Inflammatory macrophage (primary cell): ENCODE data around the gene UNC13D.

ENCODE experiments used
- DNase-seq, 2 donors: peaks; one replicate each; pipeline ENCODE4 v3.0.0-alpha.2; 2020 to 2022

The UNC13D gene

GRCh38 chr17:75832652-75833400 is 11.4 kb downstream of the UNC13D start:
- DNase-seq = no peak

- peak; percentile 83 to 91 for DNase-seq
Measured at GRCh38 chr17:75832164-75832651, 12.0 kb downstream of the UNC13D start.

GRCh38 chr17:75831032-75831571 is 13.1 kb downstream of the UNC13D start:
- DNase-seq = peak in 1 of 2 donors; percentile 26

- no peak for DNase-seq
Measured at GRCh38 chr17:75830164-75831031, 13.8 kb downstream of the UNC13D start.

GRCh38 chr17:75829747-75830146 is 14.5 kb downstream of the UNC13D start:
- no peak for DNase-seq

GRCh38 chr17:75828741-75829140 is 15.5 kb downstream of the UNC13D start:
- DNase-seq = no peak

- no peak for DNase-seq
Measured at GRCh38 chr17:75828076-75828400, 16.2 kb downstream of the UNC13D start.

GRCh38 chr17:75827308-75828075 is 16.7 kb downstream of the UNC13D start:
- peak; percentile 43 to 46 for DNase-seq

- no peak for DNase-seq
Measured at GRCh38 chr17:75826561-75827307, 17.5 kb downstream of the UNC13D start.

- no peak for DNase-seq
Measured at GRCh38 chr17:75825748-75826370, 18.3 kb downstream of the UNC13D start.

GRCh38 chr17:75825149-75825552 is 19.1 kb downstream of the UNC13D start:
- no peak for DNase-seq

- DNase-seq = peak; percentile 37 to 60
Measured at GRCh38 chr17:75824666-75825065, 19.5 kb downstream of the UNC13D start.

GRCh38 chr17:75824050-75824552 is 20.1 kb downstream of the UNC13D start:
- no peak for DNase-seq

- no peak for DNase-seq
Measured at GRCh38 chr17:75823257-75824041, 20.8 kb downstream of the UNC13D start.

GRCh38 chr17:75822800-75823166 is 21.4 kb downstream of the UNC13D start:
- DNase-seq = no peak

GRCh38 chr17:75822119-75822799 is 21.9 kb downstream of the UNC13D start:
- DNase-seq = no peak

- no peak for DNase-seq
Measured at GRCh38 chr17:75821552-75821951, 22.7 kb downstream of the UNC13D start.

- DNase-seq = no peak
Measured at GRCh38 chr17:75820094-75821080, 23.8 kb downstream of the UNC13D start.

GRCh38 chr17:75819678-75820077 is 24.5 kb downstream of the UNC13D start:
- DNase-seq = no peak
